SKM-1 (cell line): ENCODE data around the gene DPYSL5.

Experiments used
- DNase-seq: peaks from one replicate; lab custom pipeline; 2025; ENCODE audit not compliant: unreplicated experiment; lab: John Stamatoyannopoulos, UW

Gene DPYSL5

GRCh38 chr2:26986576-26986975, 138.6 kb downstream of the DPYSL5 start:
- no peak for DNase-seq

- no peak for DNase-seq
Observed at GRCh38 chr2:26988058-26988860, 140.3 kb downstream of the DPYSL5 start.

- DNase-seq, result no peak
Observed at GRCh38 chr2:26989156-26989555, 141.2 kb downstream of the DPYSL5 start.

- no peak for DNase-seq
Observed at GRCh38 chr2:26991717-26992116, 143.8 kb downstream of the DPYSL5 start.

GRCh38 chr2:26993768-26994167, 145.8 kb downstream of the DPYSL5 start:
- DNase-seq, result no peak

- no peak for DNase-seq
Observed at GRCh38 chr2:26994983-26995382, 147.1 kb downstream of the DPYSL5 start.

GRCh38 chr2:26997394-26997793, 149.5 kb downstream of the DPYSL5 start:
- no peak for DNase-seq

- DNase-seq, result no peak
Observed at GRCh38 chr2:26998323-26998722, 150.4 kb downstream of the DPYSL5 start.
